Upper lobe of left lung (tissue), 4 donors: ENCODE measurements around the gene FCER1G.

ENCODE experiments used
- POLR2A ChIP-seq, 4 donors: fragments of 450-650 bp; IDR thresholded peaks; one replicate each; pipeline ENCODE4 v1.5.1; 2016 to 2017; ENCODE audit warnings: antibody characterized with exemption in 4 of 4, mild to moderate bottlenecking in 2 of 4
- TF ChIP-seq, protein P1 (sequence below), 6 experiments: fragments of 450-650 bp in 4 of 6; fragments of 200-600 bp in 2 of 6; sonication (generic) in 2 of 6; IDR thresholded peaks; one replicate each; pipeline ENCODE4 v1.5.1; 2016 to 2019; ENCODE audit warnings: antibody characterized with exemption in 6 of 6

DNA sequence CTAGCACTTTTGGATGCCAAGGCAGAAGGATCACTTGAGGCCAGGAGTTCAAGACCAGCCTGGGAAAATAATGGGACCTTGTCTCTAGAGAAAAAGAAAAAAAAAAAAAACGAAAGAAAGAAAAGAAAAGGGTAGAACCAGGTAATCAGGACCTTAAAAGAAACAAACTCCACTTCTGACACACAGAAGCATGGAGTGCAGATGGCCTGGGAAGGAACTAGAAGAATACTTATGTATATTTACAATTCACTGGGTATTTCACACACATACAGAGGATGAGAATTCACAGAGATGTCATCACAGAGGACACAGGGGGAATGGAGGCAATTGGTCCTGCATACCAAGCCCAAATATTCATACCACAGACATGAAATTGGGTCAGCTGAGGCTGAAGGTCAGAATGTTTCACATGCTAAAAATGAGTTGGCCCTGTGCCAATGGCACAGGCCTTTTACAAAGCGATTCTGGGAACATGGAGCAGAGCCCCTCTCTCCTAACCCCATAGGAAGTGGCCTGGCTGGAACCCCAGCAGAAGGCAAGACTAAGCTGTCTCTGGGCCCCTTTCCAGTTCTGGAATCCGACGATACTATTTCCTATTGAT is 42.2 kb upstream of the FCER1G start:
- TF ChIP-seq, protein P1, sequence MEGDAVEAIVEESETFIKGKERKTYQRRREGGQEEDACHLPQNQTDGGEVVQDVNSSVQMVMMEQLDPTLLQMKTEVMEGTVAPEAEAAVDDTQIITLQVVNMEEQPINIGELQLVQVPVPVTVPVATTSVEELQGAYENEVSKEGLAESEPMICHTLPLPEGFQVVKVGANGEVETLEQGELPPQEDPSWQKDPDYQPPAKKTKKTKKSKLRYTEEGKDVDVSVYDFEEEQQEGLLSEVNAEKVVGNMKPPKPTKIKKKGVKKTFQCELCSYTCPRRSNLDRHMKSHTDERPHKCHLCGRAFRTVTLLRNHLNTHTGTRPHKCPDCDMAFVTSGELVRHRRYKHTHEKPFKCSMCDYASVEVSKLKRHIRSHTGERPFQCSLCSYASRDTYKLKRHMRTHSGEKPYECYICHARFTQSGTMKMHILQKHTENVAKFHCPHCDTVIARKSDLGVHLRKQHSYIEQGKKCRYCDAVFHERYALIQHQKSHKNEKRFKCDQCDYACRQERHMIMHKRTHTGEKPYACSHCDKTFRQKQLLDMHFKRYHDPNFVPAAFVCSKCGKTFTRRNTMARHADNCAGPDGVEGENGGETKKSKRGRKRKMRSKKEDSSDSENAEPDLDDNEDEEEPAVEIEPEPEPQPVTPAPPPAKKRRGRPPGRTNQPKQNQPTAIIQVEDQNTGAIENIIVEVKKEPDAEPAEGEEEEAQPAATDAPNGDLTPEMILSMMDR (IDR thresholded peaks at IDR 0.05), result no peak
- TF ChIP-seq POLR2A (IDR thresholded peaks at IDR 0.05), result no peak
